Adipocyte (in vitro differentiated cells): ENCODE data around the gene SNX24.

ENCODE experiments used
- DNase-seq: peaks from one replicate; pipeline ENCODE4 v3.0.0-alpha.2; 2015; ENCODE audit warnings: low read depth
- H3K27me3 ChIP-seq: replicated peaks from 2 replicates; pipeline ENCODE4 v1.7.0; 2013; ENCODE audit warnings: mild to moderate bottlenecking, low read length, moderate library complexity; ENCODE audit not compliant: control insufficient read depth, insufficient read depth
- H3K36me3 ChIP-seq: 2 replicates; pipeline ENCODE4 v1.7.0; 2013; ENCODE audit warnings: low read length, mild to moderate bottlenecking, moderate library complexity; ENCODE audit not compliant: control insufficient read depth, insufficient read depth, severe bottlenecking
- H3K4me1 ChIP-seq: 2 replicates; pipeline ENCODE4 v1.7.0; 2013; ENCODE audit warnings: mild to moderate bottlenecking, low read length, moderate library complexity; ENCODE audit not compliant: control insufficient read depth, insufficient read depth
- H3K4me3 ChIP-seq: 2 replicates; pipeline ENCODE4 v1.7.0; 2013; ENCODE audit warnings: mild to moderate bottlenecking, low read length, moderate library complexity
- H3K9ac ChIP-seq: 2 replicates; pipeline ENCODE4 v1.7.0; 2013; ENCODE audit warnings: mild to moderate bottlenecking, low read length, moderate library complexity
- H3K9me3 ChIP-seq: 2 replicates; pipeline ENCODE4 v1.7.0; 2013; ENCODE audit warnings: mild to moderate bottlenecking, low read length, moderate library complexity; ENCODE audit not compliant: control insufficient read depth

SNX24 gene, protein sequence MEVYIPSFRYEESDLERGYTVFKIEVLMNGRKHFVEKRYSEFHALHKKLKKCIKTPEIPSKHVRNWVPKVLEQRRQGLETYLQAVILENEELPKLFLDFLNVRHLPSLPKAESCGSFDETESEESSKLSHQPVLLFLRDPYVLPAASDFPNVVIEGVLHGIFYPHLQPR

DNA sequence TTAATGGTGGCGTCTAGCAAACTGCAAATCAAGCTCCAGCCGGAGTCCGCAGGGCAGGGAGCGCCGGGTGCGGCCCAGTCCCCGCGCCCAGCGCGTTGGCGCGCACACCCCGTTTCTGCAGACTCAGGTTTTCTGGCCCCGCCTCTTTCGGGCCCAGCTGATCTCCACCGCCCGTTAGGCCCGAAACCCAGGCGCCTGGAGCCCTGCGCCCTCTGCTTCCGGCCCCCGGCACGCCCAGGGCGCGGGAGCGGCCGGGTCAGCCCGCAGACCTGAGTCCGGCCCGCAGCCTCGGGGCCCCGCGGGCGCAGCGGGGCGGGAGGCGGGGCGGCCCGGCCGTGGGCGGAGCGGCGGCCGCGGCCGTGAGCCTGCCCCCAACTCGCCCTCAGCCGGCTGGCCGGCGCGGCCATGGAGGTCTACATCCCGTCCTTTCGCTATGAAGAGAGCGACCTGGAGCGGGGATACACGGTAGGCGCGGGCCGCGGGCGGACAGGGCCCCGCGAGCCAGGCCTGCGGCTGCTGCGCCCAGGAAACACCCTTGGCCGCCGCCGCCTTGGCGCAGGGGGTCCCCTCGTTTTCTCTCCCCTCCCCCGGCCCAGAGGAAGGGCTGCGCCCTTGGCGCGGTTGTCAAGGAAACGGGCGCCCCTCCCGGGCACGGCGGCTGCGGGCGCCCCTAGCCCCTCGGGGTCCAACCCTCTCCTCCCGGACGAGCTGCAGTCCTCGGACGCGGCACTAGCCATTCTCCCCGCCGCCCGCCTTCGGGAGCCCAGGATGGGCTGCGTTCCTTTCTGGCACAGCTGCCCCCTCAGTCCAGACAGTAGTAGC is at the start of gene SNX24:
TSS of gene SNX24 (plus strand) at position 385 of the 822 bp plus-strand sequence. CDS start at position 406, 21 bp downstream.
- peak; percentile 86 for DNase-seq
- H3K4me1 ChIP-seq: peaks cover 28% of the 10 kb centered on the region

DNA sequence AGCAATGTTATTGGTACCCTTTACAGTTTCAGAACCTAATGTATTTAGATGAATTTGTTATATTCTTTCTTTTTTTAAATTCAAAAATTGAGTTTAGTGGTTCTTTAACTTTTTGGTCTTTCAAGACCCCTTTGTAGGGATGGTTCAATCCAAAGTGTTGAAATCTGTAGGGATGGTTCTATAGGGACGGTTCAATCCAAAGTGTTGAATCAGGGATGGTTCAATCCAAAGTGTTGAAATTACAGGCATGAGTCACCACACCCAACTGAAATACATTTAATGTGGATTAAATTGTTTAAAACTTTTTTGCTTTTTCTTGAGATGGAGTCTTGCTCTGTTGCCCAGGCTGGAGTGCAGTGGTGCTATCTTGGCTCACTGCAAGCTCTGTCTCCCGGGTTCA is 39.9 kb upstream of the SNX24 start:
- peak; percentile 41 for DNase-seq
- no peak overlapping the region for H3K9ac ChIP-seq
- H3K4me1 ChIP-seq: no peaks in the 10 kb centered on the region
- no peak overlapping the region for H3K4me3 ChIP-seq
- no peaks in the 10 kb centered on the region for H3K27me3 ChIP-seq
- H3K36me3 ChIP-seq: peaks cover 82% of the 10 kb centered on the region
- no peaks in the 10 kb centered on the region for H3K9me3 ChIP-seq

More for the DNA sequence above, at the start of gene SNX24:
- peak within 1 kb of the TSS; percentile 84 for H3K9ac ChIP-seq
- H3K9me3 ChIP-seq: no peaks in the 10 kb centered on the region
- no peaks in the 10 kb centered on the region for H3K36me3 ChIP-seq
- no peaks in the 10 kb centered on the region for H3K27me3 ChIP-seq
- H3K4me3 ChIP-seq: peak within 1 kb of the TSS; percentile 81

DNA sequence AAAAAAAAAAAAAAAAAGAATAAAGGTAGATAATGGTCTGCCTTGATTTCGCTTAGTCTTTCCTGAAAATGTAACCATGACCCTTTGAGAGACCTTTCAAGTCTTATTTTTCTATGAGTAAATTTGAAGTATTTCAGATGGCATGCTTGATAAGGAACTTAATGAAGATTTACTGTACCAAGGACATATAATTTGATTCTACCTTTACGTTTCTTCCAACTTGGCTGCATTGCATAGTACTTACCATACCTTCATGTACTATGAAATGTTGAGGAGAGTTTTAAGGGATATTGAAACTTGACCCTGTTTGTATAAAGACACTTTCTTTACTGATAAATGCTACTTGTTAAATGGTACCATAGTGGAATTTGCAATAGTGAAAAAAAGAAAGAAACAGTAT is 35.0 kb upstream of the SNX24 start:
- Histone ChIP-seq H3K4me3 (no peak overlapping the region), H3K9ac (no peak overlapping the region), H3K4me1 (peaks cover 2% of the 10 kb centered on the region), H3K9me3 (no peaks in the 10 kb centered on the region), H3K36me3 (peaks cover 48% of the 10 kb centered on the region), H3K27me3 (no peaks in the 10 kb centered on the region)
- DNase-seq: no peak

DNA sequence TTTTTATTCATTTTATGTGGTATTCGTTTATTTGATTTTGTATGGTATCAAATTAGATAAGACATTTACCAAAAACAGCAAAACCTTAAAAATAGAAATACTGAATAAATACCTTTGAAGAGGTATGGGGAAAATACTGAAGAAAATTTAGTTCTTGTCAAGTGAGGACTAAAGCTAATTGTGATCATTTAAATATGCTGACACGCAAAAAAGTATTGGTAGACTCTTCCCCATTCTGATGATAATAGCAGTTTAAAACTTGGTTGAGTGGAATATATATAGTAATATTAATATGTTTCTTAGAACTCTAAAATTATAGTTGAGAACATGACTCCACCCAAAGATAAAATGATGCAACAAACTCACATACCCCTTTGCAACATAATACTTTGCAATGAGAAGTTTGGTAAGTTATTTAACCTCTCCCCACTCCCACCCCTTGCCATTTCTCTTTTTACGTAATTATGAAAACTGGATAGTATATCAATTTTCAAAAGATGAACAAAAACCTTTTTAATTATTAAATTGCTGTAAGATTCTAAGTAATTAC is 30.1 kb upstream of the SNX24 start:
- Histone ChIP-seq H3K9me3 (no peaks in the 10 kb centered on the region), H3K9ac (no peak overlapping the region), H3K36me3 (peaks cover 32% of the 10 kb centered on the region), H3K4me3 (no peak overlapping the region), H3K4me1 (peaks cover 2% of the 10 kb centered on the region), H3K27me3 (no peaks in the 10 kb centered on the region)
- peak; percentile 44 for DNase-seq

DNA sequence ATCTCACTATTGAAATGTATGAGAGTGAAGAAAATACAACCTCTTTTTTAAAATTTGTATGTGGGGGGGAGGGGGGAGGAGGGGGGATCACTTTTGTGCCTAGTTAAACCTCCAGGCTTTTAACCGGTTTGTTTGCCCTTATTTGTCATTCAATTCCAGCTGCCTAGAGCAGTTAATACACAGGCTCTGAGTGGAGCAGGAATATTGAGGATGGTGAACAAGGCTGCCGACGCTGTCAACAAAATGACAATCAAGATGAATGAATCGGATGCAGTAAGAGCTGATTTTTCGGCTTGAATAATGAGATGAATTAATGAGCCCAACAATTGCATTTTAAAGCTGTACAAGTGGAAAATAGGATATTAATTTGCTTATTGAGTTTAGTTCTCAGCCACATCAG is 28.7 kb upstream of the SNX24 start:
- Histone ChIP-seq H3K36me3 (peaks cover 37% of the 10 kb centered on the region), H3K9ac (no peak overlapping the region), H3K27me3 (no peaks in the 10 kb centered on the region), H3K4me1 (peaks cover 2% of the 10 kb centered on the region), H3K4me3 (no peak overlapping the region), H3K9me3 (no peaks in the 10 kb centered on the region)
- DNase-seq: no peak

DNA sequence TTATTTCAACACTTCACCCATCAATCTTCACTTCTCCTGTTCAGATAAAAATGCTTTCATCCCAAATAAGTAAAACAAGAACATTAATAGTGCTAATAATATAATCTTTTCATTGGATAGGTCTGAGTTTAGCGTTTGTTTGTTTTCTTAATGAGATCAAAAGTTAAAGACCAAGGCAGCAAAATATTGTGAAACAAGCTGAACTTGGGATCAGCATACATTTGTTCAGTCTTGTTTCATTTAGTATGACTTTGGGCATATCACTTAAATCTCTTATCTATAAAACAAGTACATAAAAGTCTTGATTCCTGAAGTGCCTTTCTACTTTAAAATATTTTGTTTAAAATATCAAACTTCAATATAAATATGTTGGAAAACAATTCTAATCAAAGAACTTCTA is 13.4 kb upstream of the SNX24 start:
- DNase-seq: no peak
- Histone ChIP-seq H3K27me3 (no peaks in the 10 kb centered on the region), H3K4me3 (no peak overlapping the region), H3K9ac (no peak overlapping the region), H3K4me1 (peaks cover 13% of the 10 kb centered on the region), H3K36me3 (peaks cover 33% of the 10 kb centered on the region), H3K9me3 (no peaks in the 10 kb centered on the region)

DNA sequence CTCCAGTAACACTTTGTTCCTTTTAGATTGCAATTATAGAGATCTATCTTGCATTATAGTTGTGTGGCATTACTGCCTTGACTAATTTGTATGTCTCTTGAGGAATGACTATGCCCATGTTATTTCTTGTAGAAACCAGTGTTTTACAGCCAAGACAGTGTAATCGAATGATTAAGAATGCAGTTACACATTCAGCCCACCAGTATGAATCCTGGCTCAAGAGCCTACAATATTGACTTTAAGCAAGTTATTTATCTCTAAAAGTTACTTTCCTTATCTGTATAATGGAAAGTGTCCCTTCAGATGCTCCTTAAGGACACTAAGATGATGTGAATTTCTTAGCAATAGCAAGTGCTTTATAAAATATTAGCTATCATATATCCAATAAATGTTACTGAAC is 9.7 kb upstream of the SNX24 start:
- Histone ChIP-seq H3K27me3 (no peaks in the 10 kb centered on the region), H3K9me3 (no peaks in the 10 kb centered on the region), H3K9ac (no peak overlapping the region), H3K36me3 (peaks cover 6% of the 10 kb centered on the region), H3K4me1 (peaks cover 13% of the 10 kb centered on the region), H3K4me3 (no peak overlapping the region)
- no peak for DNase-seq

DNA sequence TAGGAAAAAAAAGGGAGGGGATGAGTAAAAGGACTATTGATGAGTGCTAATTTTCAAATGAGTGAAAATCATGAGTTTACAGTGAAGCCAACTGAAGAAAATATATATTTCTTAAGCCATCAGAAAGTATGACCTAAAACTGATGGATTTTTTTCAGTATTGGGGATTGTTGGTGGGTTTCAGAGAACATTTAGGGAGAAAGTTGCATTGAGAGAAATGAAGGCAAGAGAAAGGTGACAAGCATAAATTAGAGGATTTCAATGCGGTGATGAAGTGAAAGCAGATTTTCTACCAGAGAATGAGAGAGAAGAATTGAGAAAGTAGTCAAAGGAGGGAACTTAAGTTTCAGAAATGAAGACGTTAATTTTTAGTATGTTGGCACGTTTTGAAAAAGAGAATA is 8.5 kb upstream of the SNX24 start:
- Histone ChIP-seq H3K36me3 (no peaks in the 10 kb centered on the region), H3K4me1 (peaks cover 13% of the 10 kb centered on the region), H3K9me3 (no peaks in the 10 kb centered on the region), H3K4me3 (no peak overlapping the region), H3K9ac (no peak overlapping the region), H3K27me3 (no peaks in the 10 kb centered on the region)
- DNase-seq: no peak

DNA sequence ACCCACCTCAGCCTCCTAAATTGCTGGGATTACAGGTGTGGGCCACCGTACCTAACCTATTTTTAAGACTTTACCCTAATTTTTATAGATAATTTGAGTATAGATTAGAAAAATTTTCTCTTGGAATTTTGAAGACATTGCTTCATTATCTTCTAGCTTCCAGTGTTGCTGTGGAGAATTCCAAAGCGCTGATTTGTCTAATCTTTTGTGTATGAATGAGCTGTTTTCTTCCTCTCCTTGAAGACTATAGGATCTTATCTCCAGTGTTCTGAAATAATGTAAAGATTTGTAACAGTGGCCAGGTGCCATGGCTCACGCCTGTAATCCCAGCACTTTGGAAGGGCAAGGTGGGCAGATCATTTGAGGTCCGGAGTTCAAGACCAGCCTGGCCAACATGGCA is 5.7 kb upstream of the SNX24 start:
- Histone ChIP-seq H3K9me3 (no peaks in the 10 kb centered on the region), H3K36me3 (no peaks in the 10 kb centered on the region), H3K4me1 (peaks cover 19% of the 10 kb centered on the region), H3K27me3 (no peaks in the 10 kb centered on the region), H3K9ac (no peak overlapping the region), H3K4me3 (no peak overlapping the region)
- DNase-seq: no peak

DNA sequence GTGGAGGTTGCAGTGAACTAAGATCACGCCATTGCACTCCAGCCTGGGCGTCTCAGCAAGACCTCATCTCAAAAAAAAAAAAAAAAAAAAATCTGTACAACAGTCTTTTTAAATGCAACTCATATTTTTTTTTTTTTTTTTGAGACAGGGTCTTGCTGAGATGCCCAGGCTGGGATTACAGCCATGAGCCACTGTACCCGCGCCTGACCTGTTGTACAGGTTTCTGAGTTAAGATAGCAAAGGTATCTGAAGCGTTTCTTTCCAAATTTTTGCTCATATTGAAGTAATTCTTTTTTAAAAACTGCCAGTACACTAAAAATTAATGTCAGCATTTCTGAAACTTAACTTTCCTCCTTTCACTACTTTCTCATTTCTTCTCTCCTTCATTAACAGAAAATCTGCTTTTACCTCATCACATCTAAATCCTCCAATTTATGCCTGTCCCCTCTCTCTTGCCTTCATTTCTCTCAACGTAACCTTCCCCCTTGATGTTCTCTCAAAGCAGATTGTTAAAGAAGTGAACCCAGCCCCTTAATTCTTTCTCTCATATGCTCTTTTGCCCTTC is 3.3 kb upstream of the SNX24 start:
- Histone ChIP-seq H3K4me3 (no peak overlapping the region), H3K4me1 (peaks cover 17% of the 10 kb centered on the region), H3K9me3 (no peaks in the 10 kb centered on the region), H3K36me3 (no peaks in the 10 kb centered on the region), H3K27me3 (no peaks in the 10 kb centered on the region), H3K9ac (no peak overlapping the region)
- no peak for DNase-seq

DNA sequence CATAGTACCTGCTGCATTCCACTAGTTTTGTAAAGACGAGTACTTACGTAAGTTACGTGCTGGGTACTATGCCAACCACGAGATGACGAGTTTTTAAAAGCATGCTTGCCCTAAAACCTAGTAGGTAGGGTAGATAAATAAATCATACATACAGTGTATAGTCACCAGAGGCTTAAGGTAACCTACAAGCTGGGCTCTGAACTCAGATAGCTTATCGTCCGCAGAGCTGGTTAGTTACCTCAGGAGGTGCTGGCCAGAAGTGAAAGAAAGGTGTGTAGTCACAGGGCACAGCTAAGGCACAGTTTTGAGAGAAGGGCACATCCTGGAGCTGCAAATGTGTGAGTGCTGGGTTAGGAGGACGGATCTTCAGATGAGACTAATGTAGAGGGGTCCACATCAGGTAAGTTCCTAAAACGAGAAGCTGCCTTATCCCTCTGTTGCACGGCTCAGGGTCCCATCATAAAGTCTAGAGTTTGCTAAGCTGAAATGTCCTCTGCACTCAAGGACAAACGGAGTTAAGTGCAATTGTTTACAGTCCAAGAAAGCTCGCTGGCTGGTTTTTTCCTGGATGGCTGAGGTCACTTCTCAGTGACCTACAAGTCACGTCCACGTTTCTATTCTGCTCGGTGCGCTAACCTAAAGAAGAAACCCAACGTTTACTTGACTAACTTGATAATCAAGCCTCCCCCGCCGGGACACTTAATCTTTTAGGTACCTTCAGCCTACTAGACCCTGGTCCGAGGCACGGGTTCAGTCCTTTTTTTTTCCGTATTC is 1.1 kb upstream of the SNX24 start:
- Histone ChIP-seq H3K4me1 (peaks cover 28% of the 10 kb centered on the region), H3K27me3 (no peaks in the 10 kb centered on the region), H3K9me3 (no peaks in the 10 kb centered on the region), H3K36me3 (no peaks in the 10 kb centered on the region), H3K4me3 (peak overlapping the region; percentile 81), H3K9ac (peak overlapping the region; percentile 84)
- peak; percentile 16 for DNase-seq
